Fibroblast of villous mesenchyme (primary cell): ENCODE data around the gene AXDND1. TPM values are rescaled to one million over a fixed set of nuclear protein-coding genes. Genes with fewer than 3 reads are reported as not detected.

Source experiments
- DNase-seq: peaks from one replicate; pipeline ENCODE4 v3.0.0-alpha.2; 2010; ENCODE audit warnings: low read depth
- H3K4me3 ChIP-seq: 2 replicates; pipeline ENCODE4 v1.5.1; 2011; ENCODE audit warnings: low read depth, mild to moderate bottlenecking, low read length
- total RNA-seq: library from RNA; depleted of rRNA; stranded (reverse); fragments of >200 nt; gene quantifications from 2 replicates; pipeline ENCODE4 v1.2.3, GENCODE V29; 2012
- TF ChIP-seq, protein P1 (sequence below): IDR thresholded peaks from 2 replicates; pipeline ENCODE4 v1.5.1; 2012; ENCODE audit warnings: low read depth, mild to moderate bottlenecking, low read length; ENCODE audit not compliant: insufficient read depth

AXDND1 gene
- total RNA-seq, 1 donor, result not detected

DNA sequence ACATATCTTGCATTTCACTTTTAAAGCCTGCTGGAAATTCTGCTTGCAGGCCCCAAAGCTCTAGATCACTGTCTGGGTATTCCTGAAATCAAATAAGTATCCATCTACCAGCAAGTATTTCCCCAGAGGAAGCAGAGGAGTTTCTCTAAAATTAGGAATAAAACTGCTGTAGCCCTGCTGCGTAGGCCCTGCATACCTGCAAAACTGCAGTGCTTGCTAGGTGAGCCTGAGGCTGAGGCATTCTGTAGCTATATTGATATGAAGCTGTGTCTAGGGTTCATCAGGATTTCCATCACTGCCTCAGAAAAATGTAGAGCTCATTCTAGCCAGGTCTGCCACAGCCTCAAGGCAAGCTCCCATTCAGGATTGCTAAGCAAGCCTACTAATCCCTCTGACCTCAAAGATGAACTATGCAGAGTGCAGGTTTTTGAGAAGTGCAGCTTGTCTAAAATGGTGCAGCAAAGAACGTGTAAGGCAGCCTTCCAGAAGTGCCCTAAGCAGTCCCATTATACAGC is 181.3 kb downstream of the AXDND1 start:
- TF ChIP-seq, protein P1, sequence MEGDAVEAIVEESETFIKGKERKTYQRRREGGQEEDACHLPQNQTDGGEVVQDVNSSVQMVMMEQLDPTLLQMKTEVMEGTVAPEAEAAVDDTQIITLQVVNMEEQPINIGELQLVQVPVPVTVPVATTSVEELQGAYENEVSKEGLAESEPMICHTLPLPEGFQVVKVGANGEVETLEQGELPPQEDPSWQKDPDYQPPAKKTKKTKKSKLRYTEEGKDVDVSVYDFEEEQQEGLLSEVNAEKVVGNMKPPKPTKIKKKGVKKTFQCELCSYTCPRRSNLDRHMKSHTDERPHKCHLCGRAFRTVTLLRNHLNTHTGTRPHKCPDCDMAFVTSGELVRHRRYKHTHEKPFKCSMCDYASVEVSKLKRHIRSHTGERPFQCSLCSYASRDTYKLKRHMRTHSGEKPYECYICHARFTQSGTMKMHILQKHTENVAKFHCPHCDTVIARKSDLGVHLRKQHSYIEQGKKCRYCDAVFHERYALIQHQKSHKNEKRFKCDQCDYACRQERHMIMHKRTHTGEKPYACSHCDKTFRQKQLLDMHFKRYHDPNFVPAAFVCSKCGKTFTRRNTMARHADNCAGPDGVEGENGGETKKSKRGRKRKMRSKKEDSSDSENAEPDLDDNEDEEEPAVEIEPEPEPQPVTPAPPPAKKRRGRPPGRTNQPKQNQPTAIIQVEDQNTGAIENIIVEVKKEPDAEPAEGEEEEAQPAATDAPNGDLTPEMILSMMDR, result no peak
- H3K4me3 ChIP-seq, result no peak overlapping the region
- no peak for DNase-seq

DNA sequence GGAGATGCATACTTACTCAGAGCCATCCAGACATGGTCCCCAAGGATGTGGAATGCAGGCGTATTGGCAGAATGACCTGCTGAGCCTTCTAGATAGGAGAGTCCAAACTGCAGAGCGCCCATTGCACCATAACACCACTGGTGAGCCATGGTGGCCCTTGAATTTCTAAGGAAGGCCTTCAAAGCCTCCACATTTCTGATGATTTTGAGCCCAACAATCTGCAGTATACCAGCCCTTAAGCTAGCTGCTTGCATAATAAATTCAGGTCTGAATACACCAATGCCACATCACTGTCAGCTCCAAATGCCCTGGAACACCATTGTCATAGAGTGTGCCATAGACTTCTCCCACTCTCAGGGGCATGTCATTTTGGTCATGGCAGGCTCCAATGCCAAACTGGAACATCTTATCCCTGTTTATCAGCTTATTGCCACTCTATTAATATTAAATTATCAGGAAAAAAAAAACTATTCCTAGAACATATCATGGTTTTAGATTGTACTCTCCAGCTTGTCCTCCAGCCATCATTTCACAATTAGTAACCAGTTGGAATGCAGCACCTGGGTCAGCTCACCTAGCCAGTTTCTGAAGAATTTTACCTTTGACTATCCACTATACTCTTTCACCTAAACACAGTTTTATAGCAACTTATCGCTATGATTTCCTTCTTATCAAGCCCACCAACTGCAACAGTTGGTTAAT is 183.0 kb downstream of the AXDND1 start:
- no peak for DNase-seq
- no peak overlapping the region for H3K4me3 ChIP-seq
- TF ChIP-seq, protein P1, result no peak

DNA sequence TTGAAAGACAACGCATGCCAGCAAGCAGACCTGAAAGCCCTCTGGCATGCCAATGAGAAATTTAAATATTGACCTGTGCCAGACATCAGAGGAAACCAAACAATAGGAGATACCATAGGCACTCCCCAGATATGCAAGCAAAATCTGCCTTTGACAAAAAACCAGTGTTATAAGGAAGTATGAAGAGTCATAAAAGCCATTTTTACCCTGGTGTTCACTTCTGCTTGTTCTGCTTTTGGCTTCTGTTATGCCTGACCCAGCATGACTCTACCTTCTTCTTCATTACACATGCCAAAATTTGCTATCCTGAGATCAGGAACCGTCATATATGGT is 183.6 kb downstream of the AXDND1 start:
- DNase-seq, result no peak
- H3K4me3 ChIP-seq, result no peak overlapping the region
- TF ChIP-seq, protein P1, result no peak

DNA sequence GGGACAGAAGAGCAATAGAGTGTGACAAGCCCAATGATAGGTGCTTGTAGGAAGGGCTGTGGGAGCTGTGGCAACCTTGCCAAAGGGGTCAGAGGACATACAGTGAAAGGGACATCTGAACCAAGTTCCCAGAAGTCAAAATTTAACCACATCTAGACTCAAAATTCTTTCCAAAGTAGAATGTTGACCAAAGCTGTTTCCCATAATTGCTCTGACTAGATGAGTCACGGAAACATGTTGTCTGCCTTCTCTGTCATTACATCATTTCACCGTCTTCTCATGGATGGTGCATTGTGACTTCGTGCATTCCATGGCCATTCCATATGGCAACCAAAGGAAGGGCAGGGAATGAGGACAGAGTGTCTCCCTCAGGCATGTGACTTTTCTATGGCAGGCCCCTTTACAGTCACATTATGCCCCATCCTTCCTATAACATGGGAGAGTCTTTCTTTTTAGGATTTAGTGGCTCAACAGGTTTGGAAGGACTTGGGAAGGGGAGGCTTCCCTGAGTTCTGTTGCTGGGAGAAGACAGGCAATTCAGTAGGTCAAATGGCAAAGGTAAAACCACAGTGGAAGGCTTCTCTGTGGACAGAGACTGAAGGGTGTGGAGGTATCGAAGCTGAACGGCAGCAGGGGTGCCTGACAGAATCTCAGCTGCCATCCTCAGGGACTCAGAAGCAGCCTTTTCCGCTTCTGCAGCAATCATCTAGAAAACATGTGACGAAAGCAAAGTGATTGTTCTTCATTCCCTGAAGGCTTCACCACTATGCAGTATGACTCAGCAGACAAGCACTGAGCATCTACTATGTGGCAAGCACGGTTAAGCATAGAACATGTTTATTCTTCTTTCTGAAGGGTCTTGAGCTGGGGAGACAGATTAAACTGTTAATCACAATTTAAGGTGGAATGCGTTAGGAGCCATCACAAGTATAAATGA is 185.2 kb downstream of the AXDND1 start:
- TF ChIP-seq, protein P1, result no peak
- DNase-seq, result peak; percentile 6
- H3K4me3 ChIP-seq, result no peak overlapping the region

DNA sequence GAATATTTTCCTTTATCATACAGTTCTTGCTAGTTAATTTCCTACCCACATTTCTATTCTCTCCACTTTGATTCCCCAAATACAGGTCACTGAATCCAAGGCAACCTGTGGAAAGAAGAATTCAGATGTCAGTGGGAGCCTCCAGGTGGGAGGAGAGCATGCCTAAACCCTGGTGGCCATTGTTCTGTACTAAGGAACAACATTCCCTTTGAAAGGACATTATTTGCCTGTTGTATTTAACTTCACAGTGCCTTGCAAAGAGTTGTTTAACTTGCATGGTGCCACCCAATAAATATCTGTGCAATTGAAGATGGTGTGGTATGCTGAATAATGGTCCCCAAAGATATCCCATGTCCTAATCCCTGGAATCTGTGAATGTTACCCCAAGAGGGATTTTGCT is 188.7 kb downstream of the AXDND1 start:
- TF ChIP-seq, protein P1, result no peak
- no peak overlapping the region for H3K4me3 ChIP-seq

DNA sequence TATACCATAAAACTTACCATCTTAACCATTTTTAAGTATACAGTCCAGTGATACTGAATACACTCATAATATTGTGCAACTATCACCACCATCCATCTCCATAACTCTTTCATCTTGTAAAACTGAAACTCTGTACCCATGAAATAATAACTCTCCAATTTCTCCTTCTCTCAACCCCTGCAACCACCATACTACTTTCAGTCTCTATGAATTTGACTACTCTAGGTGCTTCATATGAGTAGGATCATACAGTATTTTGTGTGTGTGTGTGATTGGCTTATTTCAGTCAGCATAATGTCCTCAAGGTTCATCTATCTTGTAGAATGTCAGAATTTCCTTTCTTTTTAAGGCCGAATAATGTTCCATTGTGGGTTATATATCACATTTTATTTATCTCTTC is 192.3 kb downstream of the AXDND1 start:
- no peak overlapping the region for H3K4me3 ChIP-seq
- TF ChIP-seq, protein P1, result no peak
- no peak for DNase-seq

More for the DNA sequence above, 188.7 kb downstream of the AXDND1 start:
- DNase-seq, result no peak
